ENCODE data around the gene FRMD4B.

Gene FRMD4B

GRCh38 chr3:69216981-69217380 is 168.9 kb downstream of the FRMD4B start:
- H3K4me1 ChIP-seq, result no peaks in the 10 kb centered on the region
- peaks cover 0 to 8% (median 0%) of the 10 kb centered on the region in 3 donors for H3K36me3 ChIP-seq
- H3K4me3 ChIP-seq, result no peak overlapping the region
- TF ChIP-seq, protein P1, sequence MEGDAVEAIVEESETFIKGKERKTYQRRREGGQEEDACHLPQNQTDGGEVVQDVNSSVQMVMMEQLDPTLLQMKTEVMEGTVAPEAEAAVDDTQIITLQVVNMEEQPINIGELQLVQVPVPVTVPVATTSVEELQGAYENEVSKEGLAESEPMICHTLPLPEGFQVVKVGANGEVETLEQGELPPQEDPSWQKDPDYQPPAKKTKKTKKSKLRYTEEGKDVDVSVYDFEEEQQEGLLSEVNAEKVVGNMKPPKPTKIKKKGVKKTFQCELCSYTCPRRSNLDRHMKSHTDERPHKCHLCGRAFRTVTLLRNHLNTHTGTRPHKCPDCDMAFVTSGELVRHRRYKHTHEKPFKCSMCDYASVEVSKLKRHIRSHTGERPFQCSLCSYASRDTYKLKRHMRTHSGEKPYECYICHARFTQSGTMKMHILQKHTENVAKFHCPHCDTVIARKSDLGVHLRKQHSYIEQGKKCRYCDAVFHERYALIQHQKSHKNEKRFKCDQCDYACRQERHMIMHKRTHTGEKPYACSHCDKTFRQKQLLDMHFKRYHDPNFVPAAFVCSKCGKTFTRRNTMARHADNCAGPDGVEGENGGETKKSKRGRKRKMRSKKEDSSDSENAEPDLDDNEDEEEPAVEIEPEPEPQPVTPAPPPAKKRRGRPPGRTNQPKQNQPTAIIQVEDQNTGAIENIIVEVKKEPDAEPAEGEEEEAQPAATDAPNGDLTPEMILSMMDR (IDR thresholded peaks at IDR 0.05), result no peak
- H3K27me3 ChIP-seq, result no peaks in the 10 kb centered on the region
- intact Hi-C loops (cut with DNase I; ENCODE audit: low total_unique reads), result no loop called here
- no peak for DNase-seq
- no peak overlapping the region for H3K27ac ChIP-seq
- H3K9me3 ChIP-seq, result no peaks in the 10 kb centered on the region

- H3K4me3 ChIP-seq, result no peak overlapping the region
- H3K36me3 ChIP-seq, result peaks cover 0 to 8% (median 0%) of the 10 kb centered on the region in 3 donors
- TF ChIP-seq, protein P1 (IDR thresholded peaks at IDR 0.05), result no peak
- intact Hi-C loops (cut with DNase I; ENCODE audit: low total_unique reads), result no loop called here
- DNase-seq, result no peak
- H3K4me1 ChIP-seq, result no peaks in the 10 kb centered on the region
- H3K27ac ChIP-seq, result no peak overlapping the region
- no peaks in the 10 kb centered on the region for H3K9me3 ChIP-seq
- H3K27me3 ChIP-seq, result no peaks in the 10 kb centered on the region
Observed at GRCh38 chr3:69214241-69214640, 171.6 kb downstream of the FRMD4B start.

DNA sequence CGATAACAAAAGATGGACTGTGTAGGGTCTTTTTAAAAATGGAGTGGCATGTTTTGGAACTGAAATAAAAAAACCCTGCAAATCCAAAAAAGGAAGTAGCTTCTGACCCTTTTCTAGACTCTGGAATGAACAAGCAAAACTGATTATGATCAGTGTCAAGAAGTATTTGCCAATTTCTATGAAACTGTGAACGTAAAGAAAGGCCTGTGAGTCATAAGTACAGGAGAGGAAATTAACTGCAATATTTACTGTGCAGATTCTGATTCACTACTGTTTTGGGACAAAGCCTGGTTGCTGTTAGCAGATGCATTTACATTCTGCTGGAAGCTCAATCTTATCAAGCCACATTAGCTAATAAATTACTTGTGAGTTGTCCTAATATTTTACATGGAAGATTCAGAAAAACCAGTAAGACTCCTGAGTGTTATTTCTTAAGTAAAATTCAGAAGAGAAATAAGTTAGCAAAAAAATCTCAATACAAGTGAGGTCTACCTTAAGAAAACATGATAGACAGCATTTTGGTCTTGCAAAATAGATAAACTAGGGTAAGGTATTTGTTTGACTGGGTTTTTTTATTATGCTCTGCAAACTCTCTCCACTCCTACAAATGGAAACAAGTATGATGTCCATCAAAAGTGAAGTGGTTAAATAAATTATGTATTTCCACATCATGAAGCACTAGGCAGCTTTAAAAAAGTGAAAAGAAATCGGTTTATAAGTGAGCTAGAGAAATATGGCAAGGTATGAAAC is 173.3 kb downstream of the FRMD4B start:
- intact Hi-C loops (cut with DNase I; ENCODE audit: low total_unique reads), result no loop called here
- TF ChIP-seq, protein P1 (IDR thresholded peaks at IDR 0.05), result no peak
- peaks cover 0 to 8% (median 0%) of the 10 kb centered on the region in 3 donors for H3K36me3 ChIP-seq
- H3K27me3 ChIP-seq, result no peaks in the 10 kb centered on the region
- H3K4me3 ChIP-seq, result no peak overlapping the region
- no peak overlapping the region for H3K27ac ChIP-seq
- H3K4me1 ChIP-seq, result no peaks in the 10 kb centered on the region
- H3K9me3 ChIP-seq, result no peaks in the 10 kb centered on the region
- DNase-seq, result no peak

- Histone ChIP-seq H3K27me3 (no peaks in the 10 kb centered on the region), H3K36me3 (peaks cover 0 to 8% (median 0%) of the 10 kb centered on the region in 3 donors), H3K9me3 (no peaks in the 10 kb centered on the region), H3K27ac (no peak overlapping the region), H3K4me1 (no peaks in the 10 kb centered on the region), H3K4me3 (no peak overlapping the region)
- DNase-seq, result no peak
- TF ChIP-seq, protein P1 (IDR thresholded peaks at IDR 0.05), result no peak
- intact Hi-C loops (cut with DNase I; ENCODE audit: low total_unique reads), result no loop called here
Observed at GRCh38 chr3:69210068-69210730, 175.7 kb downstream of the FRMD4B start.

DNA sequence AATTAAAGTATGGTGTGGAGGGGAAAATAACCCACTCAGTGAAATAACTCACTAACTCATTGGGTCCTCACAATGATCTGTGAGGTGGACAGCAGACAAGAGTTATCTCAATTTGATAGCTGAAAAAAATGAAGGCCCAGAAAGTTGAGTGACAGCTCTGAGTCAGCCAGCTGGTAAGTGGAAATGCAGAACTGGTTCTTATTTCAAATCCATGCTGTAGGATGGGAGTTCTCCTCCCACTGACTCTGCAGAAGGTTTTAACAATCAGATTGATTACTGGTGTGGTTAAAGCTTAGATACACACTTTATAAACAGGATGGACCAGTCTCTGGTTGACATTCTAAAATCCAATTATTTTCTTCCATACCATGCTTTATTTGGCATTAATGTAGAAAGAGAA is 176.5 kb downstream of the FRMD4B start:
- TF ChIP-seq, protein P1 (IDR thresholded peaks at IDR 0.05), result no peak
- Histone ChIP-seq H3K36me3 (peaks cover 0 to 6% (median 0%) of the 10 kb centered on the region in 3 donors), H3K4me3 (no peak overlapping the region), H3K27me3 (no peaks in the 10 kb centered on the region), H3K27ac (no peak overlapping the region), H3K9me3 (no peaks in the 10 kb centered on the region), H3K4me1 (no peaks in the 10 kb centered on the region)
- intact Hi-C loops (cut with DNase I; ENCODE audit: low total_unique reads), result no loop called here
- no peak for DNase-seq
